Measurements from ENCODE around the gene SMAGP. TPM values are rescaled to one million over a fixed set of nuclear protein-coding genes. Genes with fewer than 3 reads are reported as not detected.

The SMAGP gene
- total and polyA plus RNA-seq, 2 donors (not counting 3 experiments of a cell fraction or from before 2014, with no cell fraction given) = 21.4 to 26.2 TPM

- H3K9me3 ChIP-seq (replicated peaks; ENCODE audit: control insufficient read depth, insufficient read depth, low read length) = no peaks in the 10 kb centered on the region
- ChIA-PET POLR2A (no interaction called here), CTCF (interaction anchor here (0.7 kb wide), 1 partner anchor 21 kb away, joined by 3 read pairs; no protein-coding TSS in a partner anchor)
- H3K79me2 ChIP-seq (ENCODE audit: control insufficient read depth, insufficient read depth, low read length) = no peaks in the 10 kb centered on the region
- H3K4me1 ChIP-seq (ENCODE audit: control insufficient read depth, extremely low read depth, insufficient read depth, low read length) = no peaks in the 10 kb centered on the region
- no peak overlapping the region for H3K27ac ChIP-seq (ENCODE audit: insufficient read depth, low read depth, low read length)
- FAIRE-seq (no peak), DNase-seq (ENCODE audit: low read depth, low spot score) (no peak)
- no peaks in the 10 kb centered on the region for H3K9me1 ChIP-seq (replicated peaks; ENCODE audit: control insufficient read depth, extremely low read depth, insufficient read depth, low read length)
- H3K4me3 ChIP-seq (replicated peaks in 1 of 3; ENCODE audit: insufficient read depth in 1 of 3, low read depth in 1 of 3, low read length in 3 of 3) = no peak overlapping the region
- no peaks in the 10 kb centered on the region for H3K36me3 ChIP-seq (ENCODE audit: control insufficient read depth in 2 of 2, extremely low read depth in 1 of 2, insufficient read depth in 2 of 2, low read length in 2 of 2)
- TF ChIP-seq, protein P1, sequence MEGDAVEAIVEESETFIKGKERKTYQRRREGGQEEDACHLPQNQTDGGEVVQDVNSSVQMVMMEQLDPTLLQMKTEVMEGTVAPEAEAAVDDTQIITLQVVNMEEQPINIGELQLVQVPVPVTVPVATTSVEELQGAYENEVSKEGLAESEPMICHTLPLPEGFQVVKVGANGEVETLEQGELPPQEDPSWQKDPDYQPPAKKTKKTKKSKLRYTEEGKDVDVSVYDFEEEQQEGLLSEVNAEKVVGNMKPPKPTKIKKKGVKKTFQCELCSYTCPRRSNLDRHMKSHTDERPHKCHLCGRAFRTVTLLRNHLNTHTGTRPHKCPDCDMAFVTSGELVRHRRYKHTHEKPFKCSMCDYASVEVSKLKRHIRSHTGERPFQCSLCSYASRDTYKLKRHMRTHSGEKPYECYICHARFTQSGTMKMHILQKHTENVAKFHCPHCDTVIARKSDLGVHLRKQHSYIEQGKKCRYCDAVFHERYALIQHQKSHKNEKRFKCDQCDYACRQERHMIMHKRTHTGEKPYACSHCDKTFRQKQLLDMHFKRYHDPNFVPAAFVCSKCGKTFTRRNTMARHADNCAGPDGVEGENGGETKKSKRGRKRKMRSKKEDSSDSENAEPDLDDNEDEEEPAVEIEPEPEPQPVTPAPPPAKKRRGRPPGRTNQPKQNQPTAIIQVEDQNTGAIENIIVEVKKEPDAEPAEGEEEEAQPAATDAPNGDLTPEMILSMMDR (IDR thresholded peaks at IDR 0.05; ENCODE audit: extremely low read depth in 1 of 2, insufficient read depth in 1 of 2, low read depth in 1 of 2, low read length in 2 of 2) = no peak
- no peak for TF ChIP-seq POLR2A (IDR thresholded peaks at IDR 0.05; ENCODE audit: low read depth, low read length)
- TF ChIP-seq MYC (IDR thresholded peaks at IDR 0.05; ENCODE audit: low read depth, low read length) = no peak
- no peak for TF ChIP-seq FOS (IDR thresholded peaks at IDR 0.05; ENCODE audit: borderline replicate concordance, insufficient read depth, low read length)
- no peak for TF ChIP-seq EZH2 (IDR thresholded peaks at IDR 0.05; ENCODE audit: borderline replicate concordance, low read depth, low read length, severe bottlenecking)
- TF ChIP-seq JUN (IDR thresholded peaks at IDR 0.05; ENCODE audit: borderline replicate concordance, insufficient read depth, insufficient read length, low read depth) = no peak
- TF ChIP-seq POLR2AphosphoS5 (IDR thresholded peaks at IDR 0.05; ENCODE audit: insufficient read depth, low read depth, low read length) = no peak
- TF ChIP-seq, protein P2, sequence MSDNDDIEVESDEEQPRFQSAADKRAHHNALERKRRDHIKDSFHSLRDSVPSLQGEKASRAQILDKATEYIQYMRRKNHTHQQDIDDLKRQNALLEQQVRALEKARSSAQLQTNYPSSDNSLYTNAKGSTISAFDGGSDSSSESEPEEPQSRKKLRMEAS (IDR thresholded peaks at IDR 0.05; ENCODE audit: insufficient read depth, insufficient read length) = no peak
- TF ChIP-seq GATA2 (IDR thresholded peaks at IDR 0.05; ENCODE audit: insufficient read depth, insufficient read length, low read depth, low read length) = no peak
- H3K9ac ChIP-seq (replicated peaks; ENCODE audit: extremely low read depth, insufficient read depth, low read length) = no peak overlapping the region
- BruUV-seq (replicated peaks) = no TSS peak
- no peaks in the 10 kb centered on the region for H4K20me1 ChIP-seq (replicated peaks; ENCODE audit: control insufficient read depth, extremely low read depth, insufficient read depth, low read length)
- no peak overlapping the region for H2AFZ ChIP-seq (ENCODE audit: low read depth, low read length)
- intact Hi-C loops (cut with micrococcal nuclease) (no loop called here), dilution Hi-C loops (cut with MboI; ENCODE audit: extremely low pct_ligation_motif_present, low sequenced_read_pairs) (no loop called here)
- H3K4me2 ChIP-seq (ENCODE audit: insufficient read depth, low read length) = no peak overlapping the region
- peaks cover 3 to 6% of the 10 kb centered on the region in 2 experiments for H3K27me3 ChIP-seq (ENCODE audit: control insufficient read depth in 2 of 2, insufficient read depth in 2 of 2, low read length in 2 of 2)
Observed at GRCh38 chr12:51285843-51286242, 15.6 kb upstream of the SMAGP start.
